ENCODE data around the gene PIK3C3. TPM values are rescaled to one million over a fixed set of nuclear protein-coding genes. Genes with fewer than 3 reads are reported as not detected.

PIK3C3 gene
- total RNA-seq, 1 experiment from 2014 or later = 50.5 TPM

GRCh38 chr18:41923446-41923845, 31.6 kb upstream of the PIK3C3 start:
- H3K4me3 Mint-ChIP-seq (ENCODE audit: unreplicated experiment) = no peak overlapping the region
- ChIA-PET POLR2A (no interaction called here), CTCF (interaction anchor here (1.4 kb wide), 1 partner anchor 15 kb away, joined by 5 read pairs; no protein-coding TSS in a partner anchor)
- no peak overlapping the region for H3K27ac Mint-ChIP-seq (ENCODE audit: low read depth, unreplicated experiment)
- no peaks in the 10 kb centered on the region for H3K4me1 Mint-ChIP-seq (ENCODE audit: insufficient read depth, unreplicated experiment)
- no peaks in the 10 kb centered on the region for H3K27me3 Mint-ChIP-seq (ENCODE audit: insufficient read depth, unreplicated experiment)
- no peak for TF ChIP-seq CTCF (IDR thresholded peaks at IDR 0.05; ENCODE audit: unreplicated experiment)
- DNase-seq (ENCODE audit: unreplicated experiment) = no peak
- no TSS peak for BruUV-seq (replicated peaks)
- no peaks in the 10 kb centered on the region for H3K36me3 Mint-ChIP-seq (ENCODE audit: insufficient read depth, unreplicated experiment)
- intact Hi-C loops (cut with micrococcal nuclease) = no loop called here
- H3K9me3 Mint-ChIP-seq (ENCODE audit: unreplicated experiment) = no peaks in the 10 kb centered on the region

- no peaks in the 10 kb centered on the region for H3K9me3 Mint-ChIP-seq (ENCODE audit: unreplicated experiment)
- no peak for TF ChIP-seq CTCF (IDR thresholded peaks at IDR 0.05; ENCODE audit: unreplicated experiment)
- no peak overlapping the region for H3K27ac Mint-ChIP-seq (ENCODE audit: low read depth, unreplicated experiment)
- H3K4me3 Mint-ChIP-seq (ENCODE audit: unreplicated experiment) = no peak overlapping the region
- DNase-seq (ENCODE audit: unreplicated experiment) = no peak
- intact Hi-C loops (cut with micrococcal nuclease) = no loop called here
- ChIA-PET CTCF (no interaction called here), POLR2A (no interaction called here)
- no TSS peak for BruUV-seq (replicated peaks)
- no peaks in the 10 kb centered on the region for H3K4me1 Mint-ChIP-seq (ENCODE audit: insufficient read depth, unreplicated experiment)
- no peaks in the 10 kb centered on the region for H3K27me3 Mint-ChIP-seq (ENCODE audit: insufficient read depth, unreplicated experiment)
- H3K36me3 Mint-ChIP-seq (ENCODE audit: insufficient read depth, unreplicated experiment) = no peaks in the 10 kb centered on the region
Observed at GRCh38 chr18:41928581-41928980, 26.5 kb upstream of the PIK3C3 start.

GRCh38 chr18:41932899-41933298, 22.1 kb upstream of the PIK3C3 start:
- CTCF ChIA-PET = no interaction called here
- no peak overlapping the region for H3K27ac Mint-ChIP-seq (ENCODE audit: low read depth, unreplicated experiment)
- no peak overlapping the region for H3K4me3 Mint-ChIP-seq (ENCODE audit: unreplicated experiment)
- H3K9me3 Mint-ChIP-seq (ENCODE audit: unreplicated experiment) = no peaks in the 10 kb centered on the region
- POLR2A ChIA-PET = interaction anchor here (0.6 to 0.7 kb wide), 2 partner anchors 21 to 530 kb away, joined by 4 to 5 read pairs; no protein-coding TSS in a partner anchor
- H3K27me3 Mint-ChIP-seq (ENCODE audit: insufficient read depth, unreplicated experiment) = no peaks in the 10 kb centered on the region
- TF ChIP-seq CTCF (IDR thresholded peaks at IDR 0.05; ENCODE audit: unreplicated experiment) = no peak
- no peaks in the 10 kb centered on the region for H3K36me3 Mint-ChIP-seq (ENCODE audit: insufficient read depth, unreplicated experiment)
- no peaks in the 10 kb centered on the region for H3K4me1 Mint-ChIP-seq (ENCODE audit: insufficient read depth, unreplicated experiment)
- BruUV-seq (replicated peaks) = no TSS peak
- no peak for DNase-seq (ENCODE audit: unreplicated experiment)
- intact Hi-C loops (cut with micrococcal nuclease) = no loop called here

- no peak for TF ChIP-seq CTCF (IDR thresholded peaks at IDR 0.05; ENCODE audit: unreplicated experiment)
- Mint-ChIP-seq H3K9me3 (ENCODE audit: unreplicated experiment) (no peaks in the 10 kb centered on the region), H3K36me3 (ENCODE audit: insufficient read depth, unreplicated experiment) (no peaks in the 10 kb centered on the region), H3K4me3 (ENCODE audit: unreplicated experiment) (no peak overlapping the region), H3K27ac (ENCODE audit: low read depth, unreplicated experiment) (no peak overlapping the region), H3K4me1 (ENCODE audit: insufficient read depth, unreplicated experiment) (no peaks in the 10 kb centered on the region), H3K27me3 (ENCODE audit: insufficient read depth, unreplicated experiment) (no peaks in the 10 kb centered on the region)
- no peak for DNase-seq (ENCODE audit: unreplicated experiment)
- ChIA-PET CTCF (no interaction called here), POLR2A (no interaction called here)
- intact Hi-C loops (cut with micrococcal nuclease) = no loop called here
- no TSS peak for BruUV-seq (replicated peaks)
Observed at GRCh38 chr18:41933778-41934177, 21.3 kb upstream of the PIK3C3 start.
